Transverse colon (tissue), 4 donors: ENCODE measurements around the gene GARS1.

Experiments
- POLR2A ChIP-seq: fragments of 450-650 bp; IDR thresholded peaks from one replicate; pipeline ENCODE4 v1.6.1; 2016; ENCODE audit warnings: antibody characterized with exemption, mild to moderate bottlenecking, moderate library complexity
- POLR2AphosphoS5 ChIP-seq, 3 donors: sonication (generic); formaldehyde crosslinking; IDR thresholded peaks; one replicate each; pipeline ENCODE4 v1.6.1; 2016; ENCODE audit warnings: antibody characterized with exemption in 3 of 3
- TF ChIP-seq, protein P1 (sequence below), 5 experiments: fragments of 200-600 bp in 3 of 5; fragments of 450-650 bp in 2 of 5; sonication (generic) in 3 of 5; IDR thresholded peaks; 1 replicate in 2 of 5; 2 replicates in 3 of 5; pipeline ENCODE4 v1.5.1; 2016 to 2017; ENCODE audit warnings: antibody characterized with exemption in 5 of 5, inconsistent platforms in 3 of 5, mild to moderate bottlenecking in 2 of 5, moderate library complexity in 1 of 5

DNA sequence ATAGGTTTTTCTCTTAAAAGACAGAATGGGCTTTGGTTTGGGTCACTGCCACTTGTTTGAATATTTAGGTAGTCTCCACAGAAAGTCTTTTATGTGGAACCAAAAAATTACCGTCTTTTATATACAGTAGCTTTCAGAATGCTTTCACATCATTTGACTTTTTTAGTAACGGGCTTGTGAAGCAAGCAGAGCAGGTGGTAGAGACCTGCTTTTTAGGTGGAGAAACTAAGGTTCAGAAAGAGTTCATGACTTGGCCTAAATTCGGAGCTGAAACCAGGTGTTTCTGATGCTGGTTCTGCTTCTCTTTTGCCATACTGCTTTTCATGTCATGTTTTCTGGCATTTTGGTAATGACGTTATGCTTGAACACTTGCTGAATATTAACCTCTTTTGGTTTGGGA lies 36.3 kb downstream of the GARS1 start:
- no peak for TF ChIP-seq POLR2A
- TF ChIP-seq, protein P1, sequence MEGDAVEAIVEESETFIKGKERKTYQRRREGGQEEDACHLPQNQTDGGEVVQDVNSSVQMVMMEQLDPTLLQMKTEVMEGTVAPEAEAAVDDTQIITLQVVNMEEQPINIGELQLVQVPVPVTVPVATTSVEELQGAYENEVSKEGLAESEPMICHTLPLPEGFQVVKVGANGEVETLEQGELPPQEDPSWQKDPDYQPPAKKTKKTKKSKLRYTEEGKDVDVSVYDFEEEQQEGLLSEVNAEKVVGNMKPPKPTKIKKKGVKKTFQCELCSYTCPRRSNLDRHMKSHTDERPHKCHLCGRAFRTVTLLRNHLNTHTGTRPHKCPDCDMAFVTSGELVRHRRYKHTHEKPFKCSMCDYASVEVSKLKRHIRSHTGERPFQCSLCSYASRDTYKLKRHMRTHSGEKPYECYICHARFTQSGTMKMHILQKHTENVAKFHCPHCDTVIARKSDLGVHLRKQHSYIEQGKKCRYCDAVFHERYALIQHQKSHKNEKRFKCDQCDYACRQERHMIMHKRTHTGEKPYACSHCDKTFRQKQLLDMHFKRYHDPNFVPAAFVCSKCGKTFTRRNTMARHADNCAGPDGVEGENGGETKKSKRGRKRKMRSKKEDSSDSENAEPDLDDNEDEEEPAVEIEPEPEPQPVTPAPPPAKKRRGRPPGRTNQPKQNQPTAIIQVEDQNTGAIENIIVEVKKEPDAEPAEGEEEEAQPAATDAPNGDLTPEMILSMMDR (IDR thresholded peaks at IDR 0.05): no peak
- no peak for TF ChIP-seq POLR2AphosphoS5 (IDR thresholded peaks at IDR 0.05)
